Spleen (tissue), 7 donors: ENCODE measurements around the gene ST7.

Source experiments
- POLR2AphosphoS5 ChIP-seq, 3 donors: sonication (generic); formaldehyde crosslinking; IDR thresholded peaks; one replicate each; pipeline ENCODE4 v1.5.1; 2017; ENCODE audit warnings: antibody characterized with exemption in 3 of 3
- TF ChIP-seq, protein P1 (sequence below), 11 experiments: fragments of 200-600 bp in 7 of 11; fragments of 450-650 bp in 4 of 11; sonication (generic) in 4 of 11; IDR thresholded peaks in 8 of 11; conservative IDR thresholded peaks in 3 of 11; 1 replicate in 7 of 11; 2 replicates in 4 of 11; pipeline versions ENCODE4 v1.4.0 to v1.8.0; 2016 to 2021; ENCODE audit warnings: antibody characterized with exemption in 11 of 11, inconsistent platforms in 4 of 11, mild to moderate bottlenecking in 1 of 11
- donor health status: DM: no; HTN: no; CAD: no; lungs with moderate emphysema.
- donor health status: DM: no; HTN: no; CAD: no.
- donor health status: DM: no; HTN: no; CAD: no.

- TF ChIP-seq POLR2AphosphoS5 (IDR thresholded peaks at IDR 0.05): no peak
- TF ChIP-seq, protein P1, sequence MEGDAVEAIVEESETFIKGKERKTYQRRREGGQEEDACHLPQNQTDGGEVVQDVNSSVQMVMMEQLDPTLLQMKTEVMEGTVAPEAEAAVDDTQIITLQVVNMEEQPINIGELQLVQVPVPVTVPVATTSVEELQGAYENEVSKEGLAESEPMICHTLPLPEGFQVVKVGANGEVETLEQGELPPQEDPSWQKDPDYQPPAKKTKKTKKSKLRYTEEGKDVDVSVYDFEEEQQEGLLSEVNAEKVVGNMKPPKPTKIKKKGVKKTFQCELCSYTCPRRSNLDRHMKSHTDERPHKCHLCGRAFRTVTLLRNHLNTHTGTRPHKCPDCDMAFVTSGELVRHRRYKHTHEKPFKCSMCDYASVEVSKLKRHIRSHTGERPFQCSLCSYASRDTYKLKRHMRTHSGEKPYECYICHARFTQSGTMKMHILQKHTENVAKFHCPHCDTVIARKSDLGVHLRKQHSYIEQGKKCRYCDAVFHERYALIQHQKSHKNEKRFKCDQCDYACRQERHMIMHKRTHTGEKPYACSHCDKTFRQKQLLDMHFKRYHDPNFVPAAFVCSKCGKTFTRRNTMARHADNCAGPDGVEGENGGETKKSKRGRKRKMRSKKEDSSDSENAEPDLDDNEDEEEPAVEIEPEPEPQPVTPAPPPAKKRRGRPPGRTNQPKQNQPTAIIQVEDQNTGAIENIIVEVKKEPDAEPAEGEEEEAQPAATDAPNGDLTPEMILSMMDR (IDR thresholded peaks at IDR 0.05 in 8 of 11, conservative IDR thresholded peaks at IDR 0.05 in 3 of 11): no peak
These were observed 199.1 kb downstream of the ST7 start for GRCh38 chr7:117152213-117153007.
